ENCODE measurements around the gene ATP2B2.

The ATP2B2 gene

DNA sequence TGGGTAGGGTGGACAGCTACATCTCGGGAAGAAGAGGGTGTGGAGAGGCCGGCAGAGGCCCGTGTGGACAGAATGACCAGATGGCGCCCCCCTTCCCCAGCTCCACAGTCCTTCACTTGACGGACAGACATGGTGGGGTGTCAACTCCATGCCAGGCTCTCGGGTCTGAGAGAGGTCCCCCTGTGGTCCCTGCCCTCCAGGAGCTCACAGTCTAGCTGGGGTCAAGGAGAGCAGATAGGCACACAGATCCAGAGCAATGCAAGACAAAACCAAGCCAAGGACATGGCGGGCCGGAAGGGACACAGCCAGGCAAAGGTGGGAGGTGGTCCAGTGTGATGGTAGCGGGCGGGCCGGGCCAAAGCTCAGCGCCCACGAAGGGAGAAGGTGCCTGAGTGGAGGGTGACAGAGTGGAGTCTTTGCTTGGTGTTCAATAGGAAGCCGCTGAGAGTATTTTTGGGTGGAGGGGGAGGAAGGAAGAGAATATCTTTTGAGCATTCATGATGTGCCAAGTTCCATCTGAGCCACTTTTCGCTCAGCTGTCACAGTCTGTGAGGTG lies 112.4 kb downstream of the ATP2B2 start:
- Histone ChIP-seq H3K27ac (ENCODE audit: low read length) (no peak overlapping the region), H3K4me3 (ENCODE audit: low read length) (no peak overlapping the region), H3K27me3 (ENCODE audit: control insufficient read depth, insufficient read depth, low read length) (no peaks in the 10 kb centered on the region), H3K36me3 (ENCODE audit: control insufficient read depth, insufficient read depth, low read length) (no peaks in the 10 kb centered on the region), H3K9me3 (ENCODE audit: control insufficient read depth, insufficient read depth, low read length) (peaks cover 3% of the 10 kb centered on the region), H3K4me1 (ENCODE audit: control insufficient read depth, insufficient read depth, low read length) (no peaks in the 10 kb centered on the region; the same call in 1 of the 2 replicates)
- WGBS (ENCODE audit: insufficient coverage, insufficient read length) = no CpG with 5 or more reads among the region's 15 CpGs
- no peak for DNase-seq (ENCODE audit: low read depth, low spot score)

DNA sequence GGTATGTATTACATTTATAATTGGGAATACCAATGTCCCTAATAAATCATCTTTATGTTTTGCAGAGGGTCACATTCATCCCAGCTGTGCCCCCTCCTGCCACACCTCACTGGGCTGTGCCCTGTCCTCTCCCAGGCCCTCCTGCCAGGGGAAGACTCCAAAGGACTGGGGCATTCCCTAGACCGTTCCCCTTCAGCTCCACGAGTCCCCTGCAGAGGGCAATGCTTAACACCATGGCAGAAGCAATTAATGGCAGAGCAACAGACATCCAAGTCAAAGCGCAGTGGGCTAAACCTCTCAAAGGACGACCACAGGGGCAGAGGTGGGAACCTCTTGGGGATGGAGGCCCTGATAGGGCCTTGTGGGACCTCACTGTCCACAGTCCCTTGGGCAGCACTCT lies 113.1 kb downstream of the ATP2B2 start:
- no peak overlapping the region for H3K4me3 ChIP-seq (ENCODE audit: low read length)
- no peaks in the 10 kb centered on the region for H3K27me3 ChIP-seq (ENCODE audit: control insufficient read depth, insufficient read depth, low read length)
- H3K27ac ChIP-seq (ENCODE audit: low read length) = no peak overlapping the region
- no CpG with 5 or more reads among the region's 4 CpGs for WGBS (ENCODE audit: insufficient coverage, insufficient read length)
- DNase-seq (ENCODE audit: low read depth, low spot score) = no peak
- no peaks in the 10 kb centered on the region; the same call in 1 of the 2 replicates for H3K4me1 ChIP-seq (ENCODE audit: control insufficient read depth, insufficient read depth, low read length)
- H3K9me3 ChIP-seq (ENCODE audit: control insufficient read depth, insufficient read depth, low read length) = peaks cover 8% of the 10 kb centered on the region
- H3K36me3 ChIP-seq (ENCODE audit: control insufficient read depth, insufficient read depth, low read length) = no peaks in the 10 kb centered on the region

DNA sequence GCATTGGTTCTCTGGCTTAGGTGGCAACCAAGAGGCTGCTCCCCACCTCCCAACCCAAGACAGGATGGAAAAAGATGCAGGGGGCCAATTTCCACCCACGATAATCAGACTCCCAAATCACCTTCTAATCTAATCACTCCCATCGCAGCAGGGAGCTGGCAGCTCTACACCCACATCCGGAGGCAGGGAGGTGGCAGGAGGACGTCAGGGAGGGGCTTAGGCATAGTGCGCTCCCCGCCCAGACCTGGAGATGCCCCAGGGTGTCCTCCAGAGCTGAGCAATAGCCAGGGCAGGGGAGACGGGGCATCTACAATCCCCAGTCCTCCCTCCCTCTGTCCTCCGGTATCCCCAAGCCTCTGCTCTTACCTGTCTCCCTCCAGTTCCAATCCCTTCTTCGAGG lies 114.0 kb downstream of the ATP2B2 start:
- H3K9me3 ChIP-seq (ENCODE audit: control insufficient read depth, insufficient read depth, low read length) = peaks cover 11% of the 10 kb centered on the region
- H3K27me3 ChIP-seq (ENCODE audit: control insufficient read depth, insufficient read depth, low read length) = no peaks in the 10 kb centered on the region
- H3K27ac ChIP-seq (ENCODE audit: low read length) = no peak overlapping the region
- no peak for DNase-seq (ENCODE audit: low read depth, low spot score)
- no peaks in the 10 kb centered on the region for H3K36me3 ChIP-seq (ENCODE audit: control insufficient read depth, insufficient read depth, low read length)
- WGBS (ENCODE audit: insufficient coverage, insufficient read length) = no CpG with 5 or more reads among the region's 9 CpGs
- no peak overlapping the region for H3K4me3 ChIP-seq (ENCODE audit: low read length)
- H3K4me1 ChIP-seq (ENCODE audit: control insufficient read depth, insufficient read depth, low read length) = no peaks in the 10 kb centered on the region; the same call in 1 of the 2 replicates

DNA sequence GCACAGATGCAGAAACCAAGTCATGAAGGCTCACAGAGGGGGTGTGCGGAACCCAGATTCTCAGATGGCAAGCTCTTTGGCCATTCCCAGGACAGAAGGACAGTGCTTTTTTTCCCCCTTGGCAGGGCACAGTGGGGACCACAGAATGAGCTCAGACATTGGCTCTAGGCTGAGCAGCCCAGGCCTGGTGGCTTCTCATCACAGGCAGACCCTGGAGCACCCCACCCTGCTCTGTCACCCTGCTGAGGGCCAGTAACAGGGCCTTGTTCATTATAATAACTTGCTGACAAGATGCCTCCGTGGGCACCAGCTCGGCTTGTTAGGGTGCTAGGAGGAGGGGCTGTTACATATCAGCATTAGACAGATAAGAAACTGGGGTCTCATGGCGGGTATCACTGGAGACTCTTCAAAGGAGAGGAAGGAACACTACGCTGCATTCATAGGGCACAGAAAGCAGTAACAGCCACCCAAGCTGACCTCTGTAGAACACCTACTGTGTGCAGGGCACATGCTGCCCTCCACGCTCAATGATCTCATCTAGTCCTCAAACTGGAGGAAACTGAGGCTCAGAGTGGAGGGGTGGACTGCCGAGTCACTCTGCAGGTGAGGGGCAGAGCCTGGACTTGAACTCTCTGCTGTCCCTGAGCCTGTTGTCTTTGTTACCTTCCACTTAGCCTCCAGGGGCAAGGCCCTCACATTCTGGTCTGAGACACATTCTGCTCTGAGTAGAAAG lies 114.6 kb downstream of the ATP2B2 start:
- WGBS (ENCODE audit: insufficient coverage, insufficient read length) = no CpG with 5 or more reads among the region's 7 CpGs
- no peak for DNase-seq (ENCODE audit: low read depth, low spot score)
- no peaks in the 10 kb centered on the region for H3K27me3 ChIP-seq (ENCODE audit: control insufficient read depth, insufficient read depth, low read length)
- H3K4me3 ChIP-seq (ENCODE audit: low read length) = no peak overlapping the region
- H3K9me3 ChIP-seq (ENCODE audit: control insufficient read depth, insufficient read depth, low read length) = peaks cover 11% of the 10 kb centered on the region
- no peaks in the 10 kb centered on the region; the same call in 1 of the 2 replicates for H3K4me1 ChIP-seq (ENCODE audit: control insufficient read depth, insufficient read depth, low read length)
- H3K36me3 ChIP-seq (ENCODE audit: control insufficient read depth, insufficient read depth, low read length) = no peaks in the 10 kb centered on the region
- H3K27ac ChIP-seq (ENCODE audit: low read length) = no peak overlapping the region

DNA sequence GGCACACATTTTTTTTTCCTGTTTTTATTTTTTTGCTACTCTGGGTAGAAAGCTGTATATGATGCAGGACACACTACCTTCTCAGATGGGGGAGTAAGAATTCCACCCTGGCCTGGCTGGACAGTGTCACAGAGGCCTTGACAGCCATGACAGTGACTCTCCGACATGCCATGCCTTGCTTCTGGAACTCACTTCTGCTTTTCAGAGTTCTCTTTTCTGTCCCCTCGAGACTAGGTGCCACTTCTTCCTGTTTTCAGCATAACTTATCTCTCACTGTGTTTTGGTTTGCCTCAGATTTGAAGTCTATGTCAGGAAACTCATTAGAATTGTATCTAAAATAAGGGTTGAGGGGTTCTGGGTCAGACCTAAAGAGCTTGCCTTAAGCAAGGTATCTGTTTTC lies 115.4 kb downstream of the ATP2B2 start:
- Histone ChIP-seq H3K4me3 (ENCODE audit: low read length) (no peak overlapping the region), H3K9me3 (ENCODE audit: control insufficient read depth, insufficient read depth, low read length) (peaks cover 11% of the 10 kb centered on the region), H3K27ac (ENCODE audit: low read length) (no peak overlapping the region), H3K4me1 (ENCODE audit: control insufficient read depth, insufficient read depth, low read length) (no peaks in the 10 kb centered on the region; the same call in 1 of the 2 replicates), H3K36me3 (ENCODE audit: control insufficient read depth, insufficient read depth, low read length) (no peaks in the 10 kb centered on the region), H3K27me3 (ENCODE audit: control insufficient read depth, insufficient read depth, low read length) (no peaks in the 10 kb centered on the region)
- WGBS (ENCODE audit: insufficient coverage, insufficient read length) = no CpG with 5 or more reads among the region's 2 CpGs
- DNase-seq (ENCODE audit: low read depth, low spot score) = no peak

DNA sequence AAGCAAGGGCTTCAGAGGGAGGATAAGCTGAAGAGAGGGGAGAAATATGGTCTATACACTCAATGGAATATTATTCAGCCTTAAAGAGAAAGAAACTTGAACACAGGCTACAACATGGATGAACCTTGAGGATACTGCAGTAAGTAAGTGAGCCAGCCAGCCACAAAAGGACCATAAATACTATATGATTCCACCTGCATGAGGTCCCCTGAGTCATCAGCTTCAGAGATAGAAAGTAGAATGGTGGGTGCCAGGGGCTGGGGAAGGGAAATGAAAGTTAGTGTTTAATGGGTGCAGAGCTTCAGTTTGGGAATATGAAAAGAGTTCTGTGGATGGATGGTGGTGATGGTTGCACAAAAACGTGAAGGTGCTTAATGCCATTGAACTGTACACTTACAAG lies 116.0 kb downstream of the ATP2B2 start:
- DNase-seq (ENCODE audit: low read depth, low spot score) = no peak
- WGBS (ENCODE audit: insufficient coverage, insufficient read length) = no CpG with 5 or more reads among the region's 1 CpG
- Histone ChIP-seq H3K4me3 (ENCODE audit: low read length) (no peak overlapping the region), H3K36me3 (ENCODE audit: control insufficient read depth, insufficient read depth, low read length) (no peaks in the 10 kb centered on the region), H3K4me1 (ENCODE audit: control insufficient read depth, insufficient read depth, low read length) (no peaks in the 10 kb centered on the region; the same call in 1 of the 2 replicates), H3K27ac (ENCODE audit: low read length) (no peak overlapping the region), H3K9me3 (ENCODE audit: control insufficient read depth, insufficient read depth, low read length) (peaks cover 11% of the 10 kb centered on the region), H3K27me3 (ENCODE audit: control insufficient read depth, insufficient read depth, low read length) (no peaks in the 10 kb centered on the region)

DNA sequence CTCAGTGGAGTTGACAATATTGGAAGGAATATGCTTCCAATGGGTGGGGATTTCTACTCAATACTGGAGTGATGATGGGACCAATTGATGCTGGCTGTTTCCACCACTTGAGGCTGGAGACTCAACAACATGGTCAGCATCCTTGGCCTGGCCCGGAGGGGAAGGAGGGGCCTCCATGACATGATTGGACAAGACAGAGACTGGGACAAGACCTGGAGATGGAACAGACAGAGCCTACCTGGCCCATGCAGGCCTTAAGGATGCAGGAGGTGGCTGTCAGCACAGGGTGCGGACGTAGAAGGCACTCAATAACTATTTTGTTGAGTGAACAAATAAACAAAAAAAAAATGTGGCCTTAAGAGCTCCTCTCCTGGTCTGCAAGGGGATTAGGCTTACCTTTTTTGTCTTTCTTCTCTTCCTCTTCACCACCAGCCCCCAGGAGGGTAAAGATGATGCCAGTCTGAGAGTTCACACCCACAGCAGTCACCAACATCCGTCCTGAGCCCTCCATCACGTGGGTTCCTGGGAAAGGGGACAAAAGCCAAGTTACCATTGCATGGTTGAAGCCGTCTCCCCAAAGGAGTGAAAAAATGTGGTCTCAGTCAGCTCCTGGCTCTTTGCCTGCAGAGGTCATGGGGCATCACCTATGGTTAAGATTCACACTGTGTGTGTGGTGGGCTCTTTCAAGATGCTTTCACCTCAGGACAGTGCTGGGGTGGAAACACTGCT lies 117.3 kb downstream of the ATP2B2 start:
- Histone ChIP-seq H3K27ac (ENCODE audit: low read length) (no peak overlapping the region), H3K36me3 (ENCODE audit: control insufficient read depth, insufficient read depth, low read length) (no peaks in the 10 kb centered on the region), H3K9me3 (ENCODE audit: control insufficient read depth, insufficient read depth, low read length) (peaks cover 11% of the 10 kb centered on the region), H3K4me1 (ENCODE audit: control insufficient read depth, insufficient read depth, low read length) (no peaks in the 10 kb centered on the region), H3K4me3 (ENCODE audit: low read length) (no peak overlapping the region), H3K27me3 (ENCODE audit: control insufficient read depth, insufficient read depth, low read length) (no peaks in the 10 kb centered on the region)
- no peak for DNase-seq (ENCODE audit: low read depth, low spot score)
- no CpG with 5 or more reads among the region's 6 CpGs for WGBS (ENCODE audit: insufficient coverage, insufficient read length)

DNA sequence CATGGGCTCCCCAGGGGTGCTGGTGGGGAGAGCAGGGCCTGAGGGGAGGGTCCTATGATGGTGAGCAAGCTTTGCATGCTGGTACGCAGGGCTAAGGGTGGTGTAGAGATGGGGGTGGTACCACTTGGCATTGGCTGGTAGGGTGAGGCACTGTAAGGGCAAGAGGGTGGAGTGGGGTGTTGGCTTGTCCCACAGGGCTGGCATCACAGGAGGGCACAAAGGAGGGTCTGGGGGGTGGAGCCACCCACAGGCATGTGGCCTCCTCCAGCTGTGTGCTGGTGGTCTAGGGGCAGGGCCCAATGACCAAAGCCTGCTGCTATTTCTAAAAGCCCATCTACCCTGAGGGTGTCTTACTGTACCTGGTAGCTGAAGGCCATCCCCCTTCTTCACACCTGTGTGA lies 119.3 kb downstream of the ATP2B2 start:
- Histone ChIP-seq H3K4me3 (ENCODE audit: low read length) (no peak overlapping the region), H3K4me1 (ENCODE audit: control insufficient read depth, insufficient read depth, low read length) (no peaks in the 10 kb centered on the region), H3K27ac (ENCODE audit: low read length) (no peak overlapping the region), H3K36me3 (ENCODE audit: control insufficient read depth, insufficient read depth, low read length) (no peaks in the 10 kb centered on the region), H3K9me3 (ENCODE audit: control insufficient read depth, insufficient read depth, low read length) (peaks cover 11% of the 10 kb centered on the region), H3K27me3 (ENCODE audit: control insufficient read depth, insufficient read depth, low read length) (no peaks in the 10 kb centered on the region)
- no CpG with 5 or more reads among the region's 1 CpG for WGBS (ENCODE audit: insufficient coverage, insufficient read length)
- no peak for DNase-seq (ENCODE audit: low read depth, low spot score)

DNA sequence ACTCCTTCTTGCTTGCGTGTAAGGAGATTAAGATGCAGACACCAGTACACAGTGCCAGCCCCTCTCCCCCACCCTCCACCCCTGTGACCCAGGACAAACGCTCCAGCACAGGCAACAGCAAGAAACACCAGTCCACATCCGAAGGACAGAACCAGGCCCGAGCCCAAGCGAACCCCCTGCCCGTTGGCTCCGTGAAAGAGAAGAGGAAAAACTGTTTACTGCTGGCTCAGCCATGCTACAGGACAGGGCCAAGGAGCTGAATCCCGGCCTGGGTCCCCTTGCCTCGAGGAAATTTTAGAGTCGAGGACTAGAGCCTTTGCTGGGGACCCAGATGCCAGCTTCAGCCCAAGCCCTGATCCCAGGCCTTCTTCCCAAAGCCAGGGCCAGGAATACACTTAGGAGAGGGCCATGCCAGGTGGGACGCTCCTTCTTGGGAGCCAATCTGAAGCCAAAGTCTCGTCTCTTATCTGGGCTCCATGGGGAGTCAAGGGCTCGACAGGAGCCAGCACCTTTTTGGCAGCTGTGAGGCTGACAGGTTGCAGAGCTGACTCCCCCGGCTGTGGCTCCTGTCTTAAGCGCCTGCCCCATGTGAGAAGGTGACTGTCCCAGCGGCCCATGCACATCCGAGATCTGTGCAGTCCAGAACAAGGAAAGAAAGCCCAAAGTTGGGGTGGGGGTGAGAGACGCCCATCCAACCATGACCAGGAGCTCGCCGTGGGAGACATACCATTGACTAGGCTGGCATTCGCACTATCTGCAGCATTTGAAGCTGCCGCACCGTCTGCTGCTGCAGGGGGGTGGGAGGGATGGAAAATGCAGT lies 120.6 kb downstream of the ATP2B2 start:
- no peaks in the 10 kb centered on the region for H3K4me1 ChIP-seq (ENCODE audit: control insufficient read depth, insufficient read depth, low read length)
- no peaks in the 10 kb centered on the region for H3K27me3 ChIP-seq (ENCODE audit: control insufficient read depth, insufficient read depth, low read length)
- WGBS (ENCODE audit: insufficient coverage, insufficient read length) = no CpG with 5 or more reads among the region's 23 CpGs
- H3K36me3 ChIP-seq (ENCODE audit: control insufficient read depth, insufficient read depth, low read length) = no peaks in the 10 kb centered on the region
- no peak overlapping the region for H3K27ac ChIP-seq (ENCODE audit: low read length)
- no peak for DNase-seq (ENCODE audit: low read depth, low spot score)
- peaks cover 11% of the 10 kb centered on the region for H3K9me3 ChIP-seq (ENCODE audit: control insufficient read depth, insufficient read depth, low read length)
- no peak overlapping the region for H3K4me3 ChIP-seq (ENCODE audit: low read length)

DNA sequence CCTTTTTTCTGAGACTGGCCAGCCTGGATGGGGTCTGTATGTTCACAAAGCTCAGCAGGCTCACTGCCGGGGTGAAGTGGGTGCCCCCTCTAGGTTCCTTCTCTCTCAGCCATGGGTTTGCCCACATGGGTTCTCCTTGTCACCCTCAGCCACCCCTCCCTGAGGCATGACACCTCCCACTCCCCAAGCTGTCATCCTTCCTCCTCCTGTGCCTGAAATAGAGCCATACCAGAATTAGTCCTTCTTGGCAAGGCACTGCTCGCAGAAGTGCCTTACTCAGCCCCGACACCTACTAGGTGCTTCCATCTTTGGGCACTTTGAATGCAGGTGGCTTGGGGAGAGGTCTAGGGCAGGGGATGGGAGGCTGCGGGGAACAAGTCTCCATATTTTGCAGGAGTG lies 121.5 kb downstream of the ATP2B2 start:
- Histone ChIP-seq H3K4me1 (ENCODE audit: control insufficient read depth, insufficient read depth, low read length) (no peaks in the 10 kb centered on the region), H3K4me3 (ENCODE audit: low read length) (no peak overlapping the region)
- no CpG with 5 or more reads among the region's 4 CpGs for WGBS (ENCODE audit: insufficient coverage, insufficient read length)

More for the DNA sequence above, 121.5 kb downstream of the ATP2B2 start:
- Histone ChIP-seq H3K9me3 (ENCODE audit: control insufficient read depth, insufficient read depth, low read length) (peaks cover 11% of the 10 kb centered on the region), H3K27ac (ENCODE audit: low read length) (no peak overlapping the region), H3K27me3 (ENCODE audit: control insufficient read depth, insufficient read depth, low read length) (no peaks in the 10 kb centered on the region), H3K36me3 (ENCODE audit: control insufficient read depth, insufficient read depth, low read length) (no peaks in the 10 kb centered on the region)
- no peak for DNase-seq (ENCODE audit: low read depth, low spot score)

All from iPS DF 6.9 (cell line).